ENCODE results near the gene GRAMD2B. TPM values are rescaled to one million over a fixed set of nuclear protein-coding genes. Genes with fewer than 3 reads are reported as not detected.

GRAMD2B gene
- total RNA-seq, 1 experiment from 2014 or later: 6.7 TPM

- no peak overlapping the region for H3K23ac ChIP-seq (ENCODE audit: insufficient read length, low read depth, low read length)
- no peak overlapping the region for H2AK5ac ChIP-seq (ENCODE audit: insufficient read length, low read length)
- no peak overlapping the region for H3T11ph ChIP-seq (ENCODE audit: low read length)
- no peak overlapping the region for H2BK5ac ChIP-seq (ENCODE audit: insufficient read length, low read length)
- no CpG with 5 or more reads among the region's 5 CpGs for WGBS (ENCODE audit: extremely low coverage, insufficient read length, low lambda C conversion rate)
- H3K79me2 ChIP-seq (ENCODE audit: insufficient read depth, low read length): no peaks in the 10 kb centered on the region
- no peaks in the 10 kb centered on the region for H3K9me3 ChIP-seq (ENCODE audit: control insufficient read depth, low read depth, low read length)
- H2BK15ac ChIP-seq (ENCODE audit: low read depth, low read length): no peak overlapping the region
- H4K5ac ChIP-seq (ENCODE audit: insufficient read length, low read depth, low read length): no peak overlapping the region
- Mint-ChIP-seq H3K27me3 (ENCODE audit: low read depth) (no peaks in the 10 kb centered on the region), H3K36me3 (ENCODE audit: insufficient read depth in 1 of 3, low read depth in 3 of 3) (no peaks in the 10 kb centered on the region), H3K4me1 (peaks cover 8 to 14% of the 10 kb centered on the region in 2 experiments), H3K4me3 (no peak overlapping the region), H3K9me3 (no peaks in the 10 kb centered on the region), H3K27ac (no peak overlapping the region)
- H4K91ac ChIP-seq (ENCODE audit: insufficient read length, low read depth, low read length): no peak overlapping the region
- no peak for DNase-seq
- no peak overlapping the region for H2BK120ac ChIP-seq (ENCODE audit: low read depth, low read length, poor library complexity, severe bottlenecking)
- no peaks in the 10 kb centered on the region for H3K23me2 ChIP-seq (ENCODE audit: insufficient read length, low read depth, low read length, poor library complexity, severe bottlenecking)
- no peaks in the 10 kb centered on the region for H3K4me1 ChIP-seq (ENCODE audit: insufficient read depth, low read length)
- no peak overlapping the region for H4K8ac ChIP-seq (replicated peaks; ENCODE audit: insufficient read length, low read depth, low read length)
- no peaks in the 10 kb centered on the region for H4K20me1 ChIP-seq (ENCODE audit: control insufficient read depth, insufficient read depth, insufficient read length)
- H3K4me2 ChIP-seq (ENCODE audit: insufficient read depth, insufficient read length, low read length): no peak overlapping the region
- no peak overlapping the region for H3K27ac ChIP-seq (ENCODE audit: insufficient read length, low read depth, low read length)
- TF ChIP-seq, protein P1, sequence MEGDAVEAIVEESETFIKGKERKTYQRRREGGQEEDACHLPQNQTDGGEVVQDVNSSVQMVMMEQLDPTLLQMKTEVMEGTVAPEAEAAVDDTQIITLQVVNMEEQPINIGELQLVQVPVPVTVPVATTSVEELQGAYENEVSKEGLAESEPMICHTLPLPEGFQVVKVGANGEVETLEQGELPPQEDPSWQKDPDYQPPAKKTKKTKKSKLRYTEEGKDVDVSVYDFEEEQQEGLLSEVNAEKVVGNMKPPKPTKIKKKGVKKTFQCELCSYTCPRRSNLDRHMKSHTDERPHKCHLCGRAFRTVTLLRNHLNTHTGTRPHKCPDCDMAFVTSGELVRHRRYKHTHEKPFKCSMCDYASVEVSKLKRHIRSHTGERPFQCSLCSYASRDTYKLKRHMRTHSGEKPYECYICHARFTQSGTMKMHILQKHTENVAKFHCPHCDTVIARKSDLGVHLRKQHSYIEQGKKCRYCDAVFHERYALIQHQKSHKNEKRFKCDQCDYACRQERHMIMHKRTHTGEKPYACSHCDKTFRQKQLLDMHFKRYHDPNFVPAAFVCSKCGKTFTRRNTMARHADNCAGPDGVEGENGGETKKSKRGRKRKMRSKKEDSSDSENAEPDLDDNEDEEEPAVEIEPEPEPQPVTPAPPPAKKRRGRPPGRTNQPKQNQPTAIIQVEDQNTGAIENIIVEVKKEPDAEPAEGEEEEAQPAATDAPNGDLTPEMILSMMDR (conservative IDR thresholded peaks at IDR 0.05): no peak
- no peak overlapping the region for H2AFZ ChIP-seq (ENCODE audit: low read length)
- no peak overlapping the region for H3K9ac ChIP-seq (ENCODE audit: extremely low read depth, insufficient read length, low read length)
- no peak overlapping the region for H3K14ac ChIP-seq (ENCODE audit: insufficient read depth, low read length)
- H3K56ac ChIP-seq (ENCODE audit: insufficient read length, low read depth, low read length): no peak overlapping the region
- no peak overlapping the region for H2BK12ac ChIP-seq (ENCODE audit: insufficient read length, low read depth, low read length)
- H2BK20ac ChIP-seq (ENCODE audit: low read depth, low read length, poor library complexity, severe bottlenecking): no peak overlapping the region
- no peak overlapping the region for H3K18ac ChIP-seq (ENCODE audit: insufficient read length, low read depth, low read length)
- H3K79me1 ChIP-seq (ENCODE audit: insufficient read depth, low read depth, low read length, poor library complexity, severe bottlenecking): no peaks in the 10 kb centered on the region
- no peaks in the 10 kb centered on the region for H3K27me3 ChIP-seq (ENCODE audit: insufficient read depth, low read length)
- H3K4ac ChIP-seq (ENCODE audit: low read depth, low read length): no peak overlapping the region
Observed at GRCh38 chr5:126503602-126504104, 80.4 kb downstream of the GRAMD2B start.
